WI38 (cell line): ENCODE results near the gene NKX1-1.

ENCODE experiments used
- H3K4me3 ChIP-seq: 2 replicates; pipeline ENCODE4 v1.5.1; 2011; ENCODE audit warnings: low read depth, mild to moderate bottlenecking, control low read depth, low read length
- CTCF ChIP-seq: IDR thresholded peaks from 2 replicates; pipeline ENCODE4 v1.5.1; 2012; ENCODE audit warnings: low read depth, mild to moderate bottlenecking, control low read depth, low read length

The NKX1-1 gene

GRCh38 chr4:1411436-1412375 lies 5.5 kb upstream of the NKX1-1 start:
- no peak overlapping the region for H3K4me3 ChIP-seq
- TF ChIP-seq CTCF = no peak

DNA sequence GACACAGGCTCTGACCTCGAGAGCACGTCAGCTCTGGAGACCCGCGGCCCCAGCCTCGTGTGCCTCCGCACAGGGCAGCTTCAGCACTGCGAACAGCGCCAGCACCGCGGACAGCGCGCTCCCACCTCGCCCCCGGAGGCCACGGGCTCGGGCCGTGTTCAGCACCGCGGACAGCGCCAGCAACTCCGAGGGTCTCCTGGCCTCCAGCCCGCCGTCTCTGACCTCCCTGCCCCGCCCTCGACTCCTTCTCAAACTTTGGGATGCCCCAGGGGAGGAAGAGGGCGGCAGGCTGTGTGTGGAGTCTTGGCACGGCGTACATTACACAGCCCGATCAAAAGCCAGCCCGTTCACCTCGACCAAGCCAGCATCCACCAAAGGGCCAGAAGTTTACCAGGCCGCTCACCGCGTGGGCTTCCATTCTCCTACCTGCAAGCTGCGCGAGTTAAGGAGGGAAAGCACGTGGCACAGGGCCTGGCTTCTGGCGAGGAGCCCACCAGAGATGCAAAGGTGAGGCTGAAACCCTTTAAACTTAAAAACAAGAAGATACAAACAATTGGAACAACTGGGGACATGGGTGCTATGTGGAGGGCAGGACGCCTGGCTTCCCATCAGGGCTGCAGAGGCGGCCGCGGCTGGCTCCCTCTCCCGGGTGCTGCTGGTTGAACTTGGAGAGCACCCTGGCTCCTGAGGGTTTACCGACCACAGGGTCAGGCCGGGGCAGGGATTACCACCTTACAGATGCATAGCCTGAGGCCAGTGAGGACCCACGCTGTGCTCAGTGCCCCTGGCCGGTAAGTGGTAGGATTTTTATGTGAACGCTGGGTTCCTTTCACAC lies 4.5 kb upstream of the NKX1-1 start:
- TF ChIP-seq CTCF = no peak

DNA sequence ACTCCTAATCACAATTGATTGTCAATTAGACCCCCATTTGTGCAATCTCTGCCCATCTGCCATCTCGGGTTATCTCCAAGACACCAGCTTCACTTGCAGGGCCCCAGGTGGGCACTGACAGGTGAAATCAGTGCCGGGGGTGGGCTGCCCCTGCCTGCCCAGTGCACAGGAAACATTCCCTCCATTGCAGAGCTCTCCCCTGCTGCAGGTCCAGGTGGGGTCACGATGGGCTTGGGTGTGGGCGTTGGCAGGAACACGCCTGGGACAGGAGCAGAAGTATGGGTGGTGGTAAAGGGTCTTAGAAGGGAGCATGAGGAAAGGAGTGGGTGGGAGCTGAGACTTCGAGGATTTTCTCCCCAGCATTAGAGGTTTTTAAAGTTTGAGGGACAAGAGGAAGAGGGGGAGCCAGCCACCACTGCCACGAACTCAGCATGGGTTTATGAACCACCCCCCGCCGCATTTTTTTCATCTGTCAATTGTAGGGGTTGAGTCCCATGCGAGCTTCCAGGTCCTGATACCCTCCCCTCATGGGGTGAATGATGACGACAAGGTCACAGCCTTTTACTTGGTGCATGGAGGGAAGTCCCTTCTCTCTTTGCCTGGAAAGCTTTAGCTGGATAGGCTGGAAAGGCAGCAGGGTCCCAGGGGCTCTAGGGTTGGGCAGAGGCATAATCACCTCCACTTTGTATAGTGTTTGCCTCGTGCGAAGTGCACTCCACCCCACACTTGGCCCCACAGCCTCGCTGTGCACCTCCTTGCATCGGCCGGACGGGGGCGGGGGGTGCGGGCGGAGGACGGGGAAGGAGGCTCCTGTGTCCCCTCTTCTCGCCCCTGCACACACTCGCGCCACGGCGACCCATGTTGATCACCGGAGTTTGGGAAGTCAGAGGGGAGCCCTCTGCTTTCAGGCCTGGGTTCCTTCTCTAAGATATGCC lies 3.5 kb upstream of the NKX1-1 start:
- TF ChIP-seq CTCF = no peak
- no peak overlapping the region for H3K4me3 ChIP-seq

More for the DNA sequence above, 4.5 kb upstream of the NKX1-1 start:
- no peak overlapping the region for H3K4me3 ChIP-seq

GRCh38 chr4:1409079-1409478 lies 2.8 kb upstream of the NKX1-1 start:
- no peak overlapping the region for H3K4me3 ChIP-seq
- TF ChIP-seq CTCF = no peak

- no peak for TF ChIP-seq CTCF
Observed at GRCh38 chr4:1408418-1408817, 2.2 kb upstream of the NKX1-1 start.

GRCh38 chr4:1407657-1408333 lies 1.6 kb upstream of the NKX1-1 start:
- TF ChIP-seq CTCF = no peak
- no peak overlapping the region for H3K4me3 ChIP-seq

More at GRCh38 chr4:1408418-1408817, 2.2 kb upstream of the NKX1-1 start:
- no peak overlapping the region for H3K4me3 ChIP-seq
